Measurements from ENCODE around the gene TMEM200A.

DNA sequence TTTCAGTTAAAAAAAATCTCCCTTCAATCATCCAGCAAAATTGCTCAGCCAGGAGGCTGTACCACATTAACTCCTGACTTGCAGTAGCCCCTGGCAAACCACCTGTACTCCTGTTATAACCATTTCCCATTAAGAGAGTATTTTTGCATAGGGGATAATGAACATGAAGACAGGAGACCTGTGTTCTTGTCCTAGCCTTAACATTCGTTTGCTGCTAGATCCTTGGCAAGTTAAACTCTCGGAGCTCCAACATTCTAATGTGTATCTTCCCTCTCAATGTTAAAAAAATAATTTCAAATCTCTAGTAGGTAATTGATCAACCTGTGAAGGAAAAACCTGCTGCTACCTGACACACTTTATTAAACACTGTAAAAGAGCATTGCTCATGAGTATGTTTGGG, 8.4 kb upstream of the TMEM200A start:
- TF ChIP-seq, protein P1, sequence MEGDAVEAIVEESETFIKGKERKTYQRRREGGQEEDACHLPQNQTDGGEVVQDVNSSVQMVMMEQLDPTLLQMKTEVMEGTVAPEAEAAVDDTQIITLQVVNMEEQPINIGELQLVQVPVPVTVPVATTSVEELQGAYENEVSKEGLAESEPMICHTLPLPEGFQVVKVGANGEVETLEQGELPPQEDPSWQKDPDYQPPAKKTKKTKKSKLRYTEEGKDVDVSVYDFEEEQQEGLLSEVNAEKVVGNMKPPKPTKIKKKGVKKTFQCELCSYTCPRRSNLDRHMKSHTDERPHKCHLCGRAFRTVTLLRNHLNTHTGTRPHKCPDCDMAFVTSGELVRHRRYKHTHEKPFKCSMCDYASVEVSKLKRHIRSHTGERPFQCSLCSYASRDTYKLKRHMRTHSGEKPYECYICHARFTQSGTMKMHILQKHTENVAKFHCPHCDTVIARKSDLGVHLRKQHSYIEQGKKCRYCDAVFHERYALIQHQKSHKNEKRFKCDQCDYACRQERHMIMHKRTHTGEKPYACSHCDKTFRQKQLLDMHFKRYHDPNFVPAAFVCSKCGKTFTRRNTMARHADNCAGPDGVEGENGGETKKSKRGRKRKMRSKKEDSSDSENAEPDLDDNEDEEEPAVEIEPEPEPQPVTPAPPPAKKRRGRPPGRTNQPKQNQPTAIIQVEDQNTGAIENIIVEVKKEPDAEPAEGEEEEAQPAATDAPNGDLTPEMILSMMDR (conservative IDR thresholded peaks at IDR 0.05; ENCODE audit: low read depth, low read length): no peak
- TF ChIP-seq EZH2 (IDR thresholded peaks at IDR 0.05; ENCODE audit: borderline replicate concordance, low read depth, low read length, poor library complexity, severe bottlenecking): no peak
